IMR-90 (cell line): ENCODE results near the gene MEPCE. TPM values are rescaled to one million over a fixed set of nuclear protein-coding genes. Genes with fewer than 3 reads are reported as not detected.

ENCODE experiments used
- polyA plus RNA-seq, 3 experiments: library from polyadenylated mRNA; depleted of rRNA; stranded (reverse); fragments of >200 nt; gene quantifications; 2 replicates each; pipeline ENCODE4 v1.2.3, GENCODE V29; 2012; ENCODE audit warnings: low replicate concordance in 1 of 3
- total RNA-seq: library from RNA; depleted of rRNA; stranded (reverse); fragments of >200 nt; gene quantifications from 2 replicates; pipeline ENCODE4 v1.2.3, GENCODE V29; 2012
- TF ChIP-seq, protein P1 (sequence below): conservative IDR thresholded peaks from 2 replicates; pipeline ENCODE4 v1.5.1; 2012; ENCODE audit warnings: mild to moderate bottlenecking, low read depth, low read length, improper control_type of control experiment
- TF ChIP-seq, protein P2 (sequence below): fragments of 150-350 bp; IDR thresholded peaks from 2 replicates; pipeline ENCODE4 v1.6.1; 2016; ENCODE audit warnings: low read depth, mild to moderate bottlenecking, low read length, moderate library complexity, borderline replicate concordance

MEPCE gene
- total and polyA plus RNA-seq, 2 of the 4 experiments (the other 2 are of a cell fraction): 18.2 to 22.9 TPM

DNA sequence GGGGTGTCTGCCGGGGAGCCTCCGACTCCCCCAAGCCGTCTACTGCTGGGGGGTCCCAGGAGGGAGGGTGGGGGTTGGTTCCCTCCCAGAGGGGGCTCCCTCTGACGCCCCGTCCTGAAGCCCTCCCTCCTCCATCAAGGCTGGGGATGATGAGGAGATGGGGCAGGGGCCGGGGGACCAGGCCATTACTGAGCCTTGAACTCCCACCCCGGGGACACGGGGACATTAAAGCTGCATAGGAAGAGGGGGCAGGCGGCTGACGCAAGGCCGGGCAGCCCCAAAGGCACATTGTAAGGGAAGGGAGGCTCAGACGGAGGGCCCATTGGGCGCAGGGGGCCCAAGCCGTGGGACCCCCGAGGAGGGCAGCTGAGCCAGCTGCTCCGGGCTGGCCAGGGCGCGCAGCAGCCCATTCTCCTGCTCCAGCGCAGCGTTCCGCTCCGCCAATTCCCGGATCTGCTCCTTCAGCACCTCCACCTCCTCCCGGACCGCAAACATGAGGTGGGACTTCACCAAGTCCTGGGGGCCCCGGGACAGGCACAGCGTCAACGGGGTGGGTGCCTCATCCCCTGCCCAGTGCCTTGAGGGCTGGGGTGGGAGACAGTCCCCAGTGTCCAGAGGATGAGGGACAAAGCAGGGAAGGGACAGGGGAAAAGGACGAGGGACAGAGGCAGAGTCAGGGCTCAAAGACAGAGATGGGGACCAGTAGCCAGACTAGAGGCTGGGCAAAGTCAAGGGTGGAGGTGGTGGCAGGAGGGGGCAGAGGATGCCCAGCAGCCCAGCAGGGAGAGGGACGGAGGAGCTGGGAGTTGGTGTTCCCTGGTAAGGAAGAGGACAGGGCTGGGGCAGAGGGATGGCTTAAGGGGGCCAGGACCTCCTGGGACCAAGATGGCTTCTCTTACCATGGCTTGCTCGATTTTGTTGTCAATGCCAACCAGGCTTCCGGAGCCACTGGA is 37.3 kb downstream of the MEPCE start (continued):
- TF ChIP-seq, protein P1, sequence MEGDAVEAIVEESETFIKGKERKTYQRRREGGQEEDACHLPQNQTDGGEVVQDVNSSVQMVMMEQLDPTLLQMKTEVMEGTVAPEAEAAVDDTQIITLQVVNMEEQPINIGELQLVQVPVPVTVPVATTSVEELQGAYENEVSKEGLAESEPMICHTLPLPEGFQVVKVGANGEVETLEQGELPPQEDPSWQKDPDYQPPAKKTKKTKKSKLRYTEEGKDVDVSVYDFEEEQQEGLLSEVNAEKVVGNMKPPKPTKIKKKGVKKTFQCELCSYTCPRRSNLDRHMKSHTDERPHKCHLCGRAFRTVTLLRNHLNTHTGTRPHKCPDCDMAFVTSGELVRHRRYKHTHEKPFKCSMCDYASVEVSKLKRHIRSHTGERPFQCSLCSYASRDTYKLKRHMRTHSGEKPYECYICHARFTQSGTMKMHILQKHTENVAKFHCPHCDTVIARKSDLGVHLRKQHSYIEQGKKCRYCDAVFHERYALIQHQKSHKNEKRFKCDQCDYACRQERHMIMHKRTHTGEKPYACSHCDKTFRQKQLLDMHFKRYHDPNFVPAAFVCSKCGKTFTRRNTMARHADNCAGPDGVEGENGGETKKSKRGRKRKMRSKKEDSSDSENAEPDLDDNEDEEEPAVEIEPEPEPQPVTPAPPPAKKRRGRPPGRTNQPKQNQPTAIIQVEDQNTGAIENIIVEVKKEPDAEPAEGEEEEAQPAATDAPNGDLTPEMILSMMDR: no peak
- TF ChIP-seq, protein P2, sequence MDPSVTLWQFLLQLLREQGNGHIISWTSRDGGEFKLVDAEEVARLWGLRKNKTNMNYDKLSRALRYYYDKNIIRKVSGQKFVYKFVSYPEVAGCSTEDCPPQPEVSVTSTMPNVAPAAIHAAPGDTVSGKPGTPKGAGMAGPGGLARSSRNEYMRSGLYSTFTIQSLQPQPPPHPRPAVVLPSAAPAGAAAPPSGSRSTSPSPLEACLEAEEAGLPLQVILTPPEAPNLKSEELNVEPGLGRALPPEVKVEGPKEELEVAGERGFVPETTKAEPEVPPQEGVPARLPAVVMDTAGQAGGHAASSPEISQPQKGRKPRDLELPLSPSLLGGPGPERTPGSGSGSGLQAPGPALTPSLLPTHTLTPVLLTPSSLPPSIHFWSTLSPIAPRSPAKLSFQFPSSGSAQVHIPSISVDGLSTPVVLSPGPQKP: no peak
